Smooth muscle cell (in vitro differentiated cells): ENCODE measurements around the gene EID3. TPM values are rescaled to one million over a fixed set of nuclear protein-coding genes. Genes with fewer than 3 reads are reported as not detected.

Source experiments
- DNase-seq: peaks from one replicate; lab custom pipeline; 2025; ENCODE audit not compliant: unreplicated experiment; lab: John Stamatoyannopoulos, UW
- H2AFZ ChIP-seq: fragments of 200-600 bp; sonication (generic); 2 replicates; pipeline ENCODE4 v1.6.0; 2016; ENCODE audit warnings: antibody characterized with exemption, low read depth, mild to moderate bottlenecking
- H3F3A ChIP-seq: fragments of 200-600 bp; sonication (generic); 2 replicates; pipeline ENCODE4 v1.6.0; 2017; ENCODE audit warnings: antibody characterized with exemption, low read depth
- H3K27ac ChIP-seq: fragments of 200-600 bp; sonication (generic); 2 replicates; pipeline ENCODE4 v1.5.1; 2016; ENCODE audit warnings: low read depth, mild to moderate bottlenecking
- H3K27me3 ChIP-seq: fragments of 200-600 bp; sonication (generic); 2 replicates; pipeline ENCODE4 v1.6.1; 2016; ENCODE audit warnings: low read depth, mild to moderate bottlenecking
- H3K36me3 ChIP-seq: fragments of 200-600 bp; sonication (generic); 2 replicates; pipeline ENCODE4 v1.5.1; 2016; ENCODE audit warnings: low read depth
- H3K4me1 ChIP-seq: fragments of 200-600 bp; sonication (generic); 2 replicates; pipeline ENCODE4 v1.5.1; 2016; ENCODE audit warnings: low read depth
- H3K4me2 ChIP-seq: fragments of 200-600 bp; sonication (generic); 2 replicates; pipeline ENCODE4 v1.6.0; 2016; ENCODE audit warnings: mild to moderate bottlenecking
- H3K4me3 ChIP-seq: fragments of 200-600 bp; sonication (generic); 2 replicates; pipeline ENCODE4 v1.5.1; 2016; ENCODE audit warnings: mild to moderate bottlenecking
- H3K79me2 ChIP-seq: fragments of 200-600 bp; sonication (generic); 2 replicates; pipeline ENCODE4 v1.6.0; 2016; ENCODE audit warnings: low read depth, mild to moderate bottlenecking
- H3K9ac ChIP-seq: fragments of 200-600 bp; sonication (generic); 2 replicates; pipeline ENCODE4 v1.6.0; 2016; ENCODE audit warnings: low read depth
- H3K9me3 ChIP-seq: fragments of 200-600 bp; sonication (generic); replicated peaks from 2 replicates; pipeline ENCODE4 v1.5.1; 2016; ENCODE audit warnings: low read depth
- H4K20me1 ChIP-seq: fragments of 200-600 bp; sonication (generic); 2 replicates; pipeline ENCODE4 v1.6.0; 2016; ENCODE audit warnings: low read depth
- WGBS: methylation state at CpG from one replicate; pipeline ENCODE4 v1.1.7; 2016; ENCODE audit warnings: low lambda C conversion rate; 5-methylcytosine and 5-hydroxymethylcytosine counted together
- polyA plus RNA-seq: library from polyadenylated mRNA; unstranded; fragments of >200 nt; fragmentation: Nextera tagmentation; extraction: Ambion mirVana; gene quantifications from 2 replicates; pipeline ENCODE4 v1.2.1, GENCODE V29; 2016
- total RNA-seq: library from RNA; depleted of rRNA; stranded (reverse); fragments of >200 nt; gene quantifications from 2 replicates; pipeline ENCODE4 v1.2.3, GENCODE V29; 2014
- TF ChIP-seq, protein P1 (sequence below): fragments of 200-600 bp; sonication (generic); IDR thresholded peaks from 2 replicates; pipeline ENCODE4 v1.5.1; 2017; ENCODE audit warnings: borderline replicate concordance, mild to moderate bottlenecking, antibody characterized with exemption; ENCODE audit not compliant: insufficient read depth, poor library complexity, severe bottlenecking

Gene EID3
- total and polyA plus RNA-seq, 2 experiments from 2014 or later: 1.5 to 4.0 TPM

DNA sequence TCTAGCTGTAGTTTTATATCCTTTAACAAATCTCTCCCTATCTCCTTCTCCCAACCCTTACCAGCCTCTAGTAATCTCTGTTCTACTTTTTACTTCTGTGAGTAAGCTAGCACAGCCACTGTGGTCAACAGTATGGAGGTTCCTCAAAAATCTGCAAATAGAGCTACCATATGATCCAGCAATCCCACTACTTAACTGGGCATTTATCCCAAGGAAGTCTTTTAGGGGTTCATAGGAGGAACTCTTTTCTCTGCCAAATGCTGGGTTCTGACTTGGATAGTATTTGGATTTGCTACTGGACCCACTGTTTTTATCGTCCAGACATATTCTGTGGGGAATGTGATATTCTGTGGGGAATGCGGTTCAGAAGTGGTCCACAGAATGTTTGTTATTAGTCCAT, 41.1 kb downstream of the EID3 start:
- Histone ChIP-seq H3F3A (no peaks in the 10 kb centered on the region), H3K36me3 (peaks cover 5% of the 10 kb centered on the region), H3K9me3 (no peaks in the 10 kb centered on the region), H3K27ac (no peak overlapping the region), H3K4me1 (no peaks in the 10 kb centered on the region), H3K4me3 (no peak overlapping the region), H3K9ac (no peak overlapping the region), H4K20me1 (peaks cover 8% of the 10 kb centered on the region), H2AFZ (no peak overlapping the region), H3K79me2 (no peaks in the 10 kb centered on the region), H3K4me2 (no peak overlapping the region), H3K27me3 (no peaks in the 10 kb centered on the region)
- DNase-seq: no peak
- TF ChIP-seq, protein P1, sequence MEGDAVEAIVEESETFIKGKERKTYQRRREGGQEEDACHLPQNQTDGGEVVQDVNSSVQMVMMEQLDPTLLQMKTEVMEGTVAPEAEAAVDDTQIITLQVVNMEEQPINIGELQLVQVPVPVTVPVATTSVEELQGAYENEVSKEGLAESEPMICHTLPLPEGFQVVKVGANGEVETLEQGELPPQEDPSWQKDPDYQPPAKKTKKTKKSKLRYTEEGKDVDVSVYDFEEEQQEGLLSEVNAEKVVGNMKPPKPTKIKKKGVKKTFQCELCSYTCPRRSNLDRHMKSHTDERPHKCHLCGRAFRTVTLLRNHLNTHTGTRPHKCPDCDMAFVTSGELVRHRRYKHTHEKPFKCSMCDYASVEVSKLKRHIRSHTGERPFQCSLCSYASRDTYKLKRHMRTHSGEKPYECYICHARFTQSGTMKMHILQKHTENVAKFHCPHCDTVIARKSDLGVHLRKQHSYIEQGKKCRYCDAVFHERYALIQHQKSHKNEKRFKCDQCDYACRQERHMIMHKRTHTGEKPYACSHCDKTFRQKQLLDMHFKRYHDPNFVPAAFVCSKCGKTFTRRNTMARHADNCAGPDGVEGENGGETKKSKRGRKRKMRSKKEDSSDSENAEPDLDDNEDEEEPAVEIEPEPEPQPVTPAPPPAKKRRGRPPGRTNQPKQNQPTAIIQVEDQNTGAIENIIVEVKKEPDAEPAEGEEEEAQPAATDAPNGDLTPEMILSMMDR: no peak
- WGBS: 92% methylated on average over 2 of the region's 2 CpGs

DNA sequence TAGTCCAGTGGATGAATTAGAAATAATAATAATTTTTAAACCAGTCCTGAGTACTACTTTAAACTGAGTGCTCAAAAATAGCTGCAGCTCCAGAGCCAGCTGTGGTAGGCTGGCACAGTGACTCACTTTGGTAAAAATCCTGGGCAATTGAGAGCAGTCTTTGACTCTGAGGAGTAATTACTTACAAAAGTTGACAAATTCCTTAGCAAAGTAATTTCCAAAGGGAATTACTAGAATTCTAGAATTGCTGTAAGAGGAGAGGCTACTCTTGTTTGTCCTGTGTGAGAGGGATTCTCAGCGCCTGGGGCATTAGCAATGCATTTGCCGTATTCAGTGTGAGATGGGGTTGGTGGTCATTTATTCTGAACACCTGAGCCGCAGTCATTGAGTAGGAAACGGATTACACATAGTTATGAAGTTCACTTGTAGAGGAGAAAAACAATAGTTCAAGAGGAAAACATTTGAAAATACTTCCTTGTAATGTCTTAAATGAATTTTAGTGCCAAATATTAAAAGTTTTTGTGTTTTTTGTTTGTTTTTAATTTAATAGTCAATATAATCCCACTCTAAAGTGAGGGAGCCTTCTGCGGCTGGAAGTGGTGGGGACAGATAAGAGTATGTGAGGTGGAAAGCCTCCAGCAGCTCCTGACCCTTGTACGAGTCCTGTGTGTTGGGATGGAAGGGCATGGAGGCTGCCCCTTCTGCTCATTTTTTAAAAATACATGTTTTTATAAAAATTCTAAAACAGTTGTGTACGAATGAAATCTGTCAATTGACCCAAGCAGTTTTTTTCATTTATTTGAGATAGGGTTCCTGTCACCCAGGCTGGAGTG, 41.9 kb downstream of the EID3 start:
- H3K79me2 ChIP-seq: no peaks in the 10 kb centered on the region
- no peak overlapping the region for H2AFZ ChIP-seq
- no peaks in the 10 kb centered on the region for H3K27me3 ChIP-seq
- H3K4me1 ChIP-seq: no peaks in the 10 kb centered on the region
- H3K27ac ChIP-seq: no peak overlapping the region
- peaks cover 8% of the 10 kb centered on the region for H4K20me1 ChIP-seq
- H3K36me3 ChIP-seq: no peaks in the 10 kb centered on the region
- H3K9me3 ChIP-seq: no peaks in the 10 kb centered on the region
- no peaks in the 10 kb centered on the region for H3F3A ChIP-seq
- H3K9ac ChIP-seq: no peak overlapping the region
- 90% methylated on average over 7 of the region's 7 CpGs for WGBS
- no peak overlapping the region for H3K4me2 ChIP-seq
- TF ChIP-seq, protein P1: no peak
- DNase-seq: no peak
- no peak overlapping the region for H3K4me3 ChIP-seq

DNA sequence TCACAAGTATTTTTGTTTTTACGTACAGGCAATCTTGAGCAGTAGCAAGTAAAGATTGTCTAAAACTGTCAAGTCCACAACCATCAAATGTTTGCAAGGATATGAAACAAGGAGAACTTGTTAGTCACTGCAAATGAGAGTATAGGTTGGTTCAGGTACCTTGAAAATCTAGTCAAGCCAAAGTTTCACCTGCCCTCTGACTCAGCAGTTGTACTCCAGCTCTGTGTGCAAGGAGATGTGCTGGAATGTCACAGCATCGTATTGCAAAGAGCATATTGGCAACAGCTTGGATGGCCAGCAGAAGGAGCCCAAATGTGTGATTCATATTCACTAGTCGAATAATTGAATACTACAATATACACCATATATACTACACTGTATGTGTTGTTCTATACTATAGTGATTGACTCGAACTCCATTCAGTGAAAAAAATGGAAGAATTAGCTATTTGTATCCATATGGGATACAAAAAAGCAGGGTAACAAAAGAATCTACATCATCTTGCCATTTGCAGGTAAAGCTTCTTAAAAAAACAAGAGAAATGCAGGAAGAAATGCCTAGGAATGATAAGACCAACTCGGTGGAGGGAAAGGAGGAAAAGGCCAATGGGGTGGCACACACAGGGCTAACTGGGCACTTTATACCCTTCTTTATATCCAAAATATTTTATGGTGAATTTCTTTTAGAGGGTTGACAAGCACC, 44.0 kb downstream of the EID3 start:
- Histone ChIP-seq H3K4me2 (no peak overlapping the region), H3F3A (no peaks in the 10 kb centered on the region), H3K4me3 (no peak overlapping the region), H3K9ac (no peak overlapping the region), H2AFZ (no peak overlapping the region), H3K36me3 (peaks cover 5% of the 10 kb centered on the region), H3K27ac (no peak overlapping the region), H3K4me1 (no peaks in the 10 kb centered on the region), H4K20me1 (peaks cover 8% of the 10 kb centered on the region), H3K79me2 (no peaks in the 10 kb centered on the region), H3K27me3 (no peaks in the 10 kb centered on the region), H3K9me3 (no peaks in the 10 kb centered on the region)
- WGBS: 89% methylated on average over 5 of the region's 5 CpGs
- no peak for DNase-seq
- TF ChIP-seq, protein P1: no peak
